Measurements from ENCODE around the gene ALDH7A1. TPM values are rescaled to one million over a fixed set of nuclear protein-coding genes. Genes with fewer than 3 reads are reported as not detected.
"Not testable (repeated sequence)": the region's sequence is repeated elsewhere in the genome, so short reads cannot be mapped to it uniquely, and the experiment has no call there.

Gene ALDH7A1
- total RNA-seq, 1 donor from 2014 or later: 30.5 TPM

DNA sequence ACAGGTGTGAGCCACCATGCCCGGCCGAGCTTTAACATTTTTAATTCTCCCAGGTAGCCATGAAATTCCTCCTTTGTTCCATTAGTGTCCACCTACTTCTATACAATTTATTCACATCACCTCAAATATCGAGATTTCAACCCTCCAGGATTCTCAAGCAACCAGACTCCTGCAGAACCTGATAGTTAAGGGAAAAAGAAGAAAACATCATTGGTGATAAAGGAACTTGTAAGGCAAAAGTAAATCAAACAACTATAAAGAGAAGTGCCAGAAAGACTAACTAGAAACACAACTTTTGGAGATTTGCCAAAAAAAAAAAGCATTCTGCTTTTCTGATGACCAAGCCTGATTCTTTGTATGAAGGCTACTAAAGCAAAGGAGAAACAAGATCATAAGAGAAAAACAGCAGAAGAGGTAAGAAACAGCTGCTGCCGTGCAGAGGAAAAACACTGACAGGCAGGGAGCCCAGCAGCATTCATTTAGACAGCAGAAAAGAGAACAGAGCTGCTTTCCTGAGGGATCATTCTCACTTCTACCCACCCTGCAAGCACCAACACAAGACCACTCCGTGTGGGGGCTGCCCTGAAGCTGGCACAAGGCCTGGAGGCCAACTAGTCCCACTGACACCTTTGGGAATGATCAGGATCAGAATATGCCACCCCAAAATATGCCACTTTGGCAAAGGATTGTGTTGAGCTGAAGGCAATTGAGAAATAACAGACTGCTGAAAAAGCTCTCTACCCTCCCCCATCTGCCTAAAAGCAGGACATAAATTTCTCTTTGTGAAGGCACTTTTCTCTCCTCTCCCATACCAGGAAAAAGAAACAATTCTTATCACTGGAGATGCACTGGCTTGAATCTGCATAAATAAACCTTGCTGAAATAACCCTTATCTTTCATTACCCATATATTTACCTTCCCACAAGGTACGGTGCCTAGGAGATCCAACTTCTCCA lies 75.1 kb downstream of the ALDH7A1 start:
- Histone ChIP-seq H3K36me3 (no peaks in the 10 kb centered on the region), H3K27me3 (ENCODE audit: low read depth) (no peaks in the 10 kb centered on the region), H3K4me1 (peaks cover 44% of the 10 kb centered on the region), H3K27ac (replicated peaks) (peak overlapping the region; percentile 79), H3K4me3 (no peak overlapping the region), H3K9me3 (replicated peaks) (no peaks in the 10 kb centered on the region)
- DNase-seq: peak; percentile 33
- TF ChIP-seq, protein P1, sequence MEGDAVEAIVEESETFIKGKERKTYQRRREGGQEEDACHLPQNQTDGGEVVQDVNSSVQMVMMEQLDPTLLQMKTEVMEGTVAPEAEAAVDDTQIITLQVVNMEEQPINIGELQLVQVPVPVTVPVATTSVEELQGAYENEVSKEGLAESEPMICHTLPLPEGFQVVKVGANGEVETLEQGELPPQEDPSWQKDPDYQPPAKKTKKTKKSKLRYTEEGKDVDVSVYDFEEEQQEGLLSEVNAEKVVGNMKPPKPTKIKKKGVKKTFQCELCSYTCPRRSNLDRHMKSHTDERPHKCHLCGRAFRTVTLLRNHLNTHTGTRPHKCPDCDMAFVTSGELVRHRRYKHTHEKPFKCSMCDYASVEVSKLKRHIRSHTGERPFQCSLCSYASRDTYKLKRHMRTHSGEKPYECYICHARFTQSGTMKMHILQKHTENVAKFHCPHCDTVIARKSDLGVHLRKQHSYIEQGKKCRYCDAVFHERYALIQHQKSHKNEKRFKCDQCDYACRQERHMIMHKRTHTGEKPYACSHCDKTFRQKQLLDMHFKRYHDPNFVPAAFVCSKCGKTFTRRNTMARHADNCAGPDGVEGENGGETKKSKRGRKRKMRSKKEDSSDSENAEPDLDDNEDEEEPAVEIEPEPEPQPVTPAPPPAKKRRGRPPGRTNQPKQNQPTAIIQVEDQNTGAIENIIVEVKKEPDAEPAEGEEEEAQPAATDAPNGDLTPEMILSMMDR (IDR thresholded peaks at IDR 0.05; ENCODE audit: borderline replicate concordance): no peak
- intact Hi-C loops (cut with micrococcal nuclease): no loop called here

DNA sequence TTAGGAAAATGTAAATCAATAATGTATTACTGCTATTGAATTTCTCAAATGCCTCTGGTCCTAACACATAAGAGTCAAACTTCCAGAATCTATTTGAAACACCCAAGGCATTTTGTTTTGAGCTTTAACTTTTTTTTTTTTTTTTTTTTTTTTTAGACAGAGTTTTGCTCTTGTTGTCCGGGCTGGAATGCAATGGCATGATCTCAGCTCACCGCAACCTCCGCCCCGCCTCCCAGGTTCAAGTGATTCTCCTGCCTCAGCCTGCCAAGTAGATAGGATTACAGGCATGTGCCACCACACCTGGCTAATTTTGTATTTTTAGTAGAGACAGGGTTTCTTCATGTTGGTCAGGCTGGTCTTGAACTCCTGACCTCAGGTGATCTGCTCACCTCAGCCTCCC lies 75.8 kb downstream of the ALDH7A1 start:
- intact Hi-C loops (cut with micrococcal nuclease); H3K36me3 ChIP-seq; H3K4me3 ChIP-seq; H3K9me3 ChIP-seq (replicated peaks); DNase-seq; H3K27me3 ChIP-seq (ENCODE audit: low read depth): not testable (repeated sequence)
- peaks cover 44% of the 10 kb centered on the region for H3K4me1 ChIP-seq
- H3K27ac ChIP-seq (replicated peaks): peak overlapping the region; percentile 79

DNA sequence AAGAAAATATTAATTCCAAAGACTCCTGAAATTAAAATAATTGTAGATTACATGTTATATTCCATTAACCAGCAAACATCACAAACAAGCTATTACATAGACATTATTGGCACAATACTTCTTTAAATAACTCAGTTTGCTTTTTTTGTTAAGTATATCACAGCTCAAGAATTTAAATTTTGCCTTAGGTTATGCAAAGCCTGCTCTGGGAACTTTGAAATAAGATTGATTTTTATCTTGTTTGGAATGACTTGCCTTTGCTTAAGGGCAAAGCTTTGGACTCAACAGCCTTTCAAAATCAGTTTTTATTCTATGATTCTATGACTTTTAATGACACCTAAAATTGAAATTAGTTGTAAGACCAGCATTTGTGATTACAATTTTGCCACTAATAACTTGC lies 78.2 kb downstream of the ALDH7A1 start:
- H3K4me1 ChIP-seq: peaks cover 44% of the 10 kb centered on the region
- no peaks in the 10 kb centered on the region for H3K36me3 ChIP-seq
- H3K4me3 ChIP-seq: no peak overlapping the region
- no peaks in the 10 kb centered on the region for H3K27me3 ChIP-seq (ENCODE audit: low read depth)
- H3K9me3 ChIP-seq (replicated peaks): no peaks in the 10 kb centered on the region
- intact Hi-C loops (cut with micrococcal nuclease): no loop called here
- H3K27ac ChIP-seq (replicated peaks): no peak overlapping the region
- TF ChIP-seq, protein P1 (IDR thresholded peaks at IDR 0.05; ENCODE audit: borderline replicate concordance): no peak
- DNase-seq: no peak

DNA sequence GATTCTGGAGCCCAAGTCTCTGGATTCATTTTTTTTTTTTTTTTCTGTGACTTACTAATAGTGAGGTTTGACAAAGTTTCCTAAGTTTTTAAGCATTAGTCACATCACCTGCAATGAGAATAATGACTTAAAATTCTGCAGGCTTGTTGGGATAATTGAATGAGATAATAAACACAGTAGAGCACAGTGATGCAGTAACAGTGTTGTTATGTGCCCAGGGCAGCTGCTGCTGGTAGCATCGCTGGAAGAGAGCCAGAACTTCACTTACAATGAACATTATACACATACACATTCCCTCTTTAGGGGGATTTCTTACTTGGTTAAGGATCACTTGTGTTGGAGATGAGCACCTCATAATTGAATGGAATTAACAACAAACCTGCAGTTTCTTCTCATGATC lies 78.9 kb downstream of the ALDH7A1 start:
- Histone ChIP-seq H3K4me3 (no peak overlapping the region), H3K36me3 (no peaks in the 10 kb centered on the region), H3K9me3 (replicated peaks) (no peaks in the 10 kb centered on the region), H3K27ac (replicated peaks) (no peak overlapping the region), H3K4me1 (peaks cover 42% of the 10 kb centered on the region), H3K27me3 (ENCODE audit: low read depth) (no peaks in the 10 kb centered on the region)
- TF ChIP-seq, protein P1 (IDR thresholded peaks at IDR 0.05; ENCODE audit: borderline replicate concordance): no peak
- DNase-seq: no peak
- intact Hi-C loops (cut with micrococcal nuclease): no loop called here

DNA sequence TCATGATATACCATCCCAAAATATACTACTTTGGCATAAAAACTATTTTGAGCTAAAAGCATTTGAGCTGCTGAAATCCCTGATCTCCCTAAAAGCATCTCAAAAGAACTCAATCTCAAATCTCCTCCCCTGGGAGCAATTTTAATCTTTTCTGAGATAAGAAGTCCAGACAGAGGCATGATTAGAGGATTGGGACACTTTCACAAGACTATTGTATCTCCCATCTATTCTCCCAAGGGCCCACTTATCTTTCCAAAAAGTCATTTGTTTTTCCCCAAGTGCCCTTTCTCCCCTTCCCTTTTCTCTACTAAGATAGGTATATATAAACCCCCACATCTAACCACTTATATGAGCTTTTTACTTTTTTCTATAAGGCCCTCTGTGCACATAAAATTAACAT lies 79.7 kb downstream of the ALDH7A1 start:
- intact Hi-C loops (cut with micrococcal nuclease): no loop called here
- Histone ChIP-seq H3K4me1 (peaks cover 37% of the 10 kb centered on the region), H3K9me3 (replicated peaks) (no peaks in the 10 kb centered on the region), H3K36me3 (no peaks in the 10 kb centered on the region), H3K27ac (replicated peaks) (no peak overlapping the region), H3K4me3 (no peak overlapping the region), H3K27me3 (ENCODE audit: low read depth) (no peaks in the 10 kb centered on the region)
- DNase-seq: no peak
- TF ChIP-seq, protein P1 (IDR thresholded peaks at IDR 0.05; ENCODE audit: borderline replicate concordance): no peak

DNA sequence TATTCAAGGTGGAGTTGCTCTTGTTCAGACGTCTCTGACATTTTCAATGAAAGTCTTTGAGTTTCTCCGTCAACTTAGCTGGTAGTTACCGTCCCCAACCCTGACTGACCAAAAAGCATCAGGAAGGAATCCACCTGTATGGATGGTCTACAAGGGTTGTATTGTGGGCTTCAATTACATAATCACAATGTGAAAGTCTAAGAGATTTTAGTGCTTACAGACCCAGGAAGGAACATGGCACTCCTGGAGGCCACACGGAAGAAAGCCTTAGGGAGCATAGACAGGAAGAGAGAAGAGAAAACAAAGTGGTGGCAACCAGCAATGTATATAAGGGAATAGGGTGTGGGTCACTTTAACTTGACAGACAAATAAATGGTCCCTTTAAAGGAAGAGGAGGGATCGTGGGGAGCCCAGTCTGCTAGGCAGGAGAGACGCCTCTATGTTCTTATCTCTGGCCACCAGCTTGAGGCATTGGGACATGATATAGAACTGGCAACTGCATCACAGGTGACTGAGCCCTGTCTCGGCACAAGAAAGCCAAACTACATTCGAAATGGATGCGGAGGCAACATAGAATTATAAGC lies 80.4 kb downstream of the ALDH7A1 start:
- Histone ChIP-seq H3K4me1 (peaks cover 37% of the 10 kb centered on the region), H3K4me3 (no peak overlapping the region), H3K9me3 (replicated peaks) (no peaks in the 10 kb centered on the region), H3K36me3 (no peaks in the 10 kb centered on the region), H3K27me3 (ENCODE audit: low read depth) (no peaks in the 10 kb centered on the region), H3K27ac (replicated peaks) (no peak overlapping the region)
- intact Hi-C loops (cut with micrococcal nuclease): no loop called here
- DNase-seq: no peak
- TF ChIP-seq, protein P1 (IDR thresholded peaks at IDR 0.05; ENCODE audit: borderline replicate concordance): no peak

Data from left ventricle myocardium inferior (tissue), 1 donor.